ENCODE measurements around the gene ATP1B1. TPM values are rescaled to one million over a fixed set of nuclear protein-coding genes. Genes with fewer than 3 reads are reported as not detected.
A peak's percentile ranks its signal among the peaks of the same experiment; 100 is the strongest.

Gene ATP1B1
- total and polyA plus RNA-seq, 2 of the 13 experiments (the other 11 are each of a cell fraction or from before 2014, with no cell fraction given), result 134 to 135 TPM

GRCh38 chr1:169106095-169106920, at the start of gene ATP1B1 (continued):
- TF ChIP-seq GMEB1 (CRISPR knock-in tag; IDR thresholded peaks at IDR 0.05; ENCODE audit: borderline replicate concordance) (no peak), HMGA1 (CRISPR knock-in tag; conservative IDR thresholded peaks at IDR 0.05) (no peak), FOXA1 (IDR thresholded peaks at IDR 0.05) (no peak), FOXA1 (CRISPR knock-in tag; IDR thresholded peaks at IDR 0.05) (no peak; the same call in 1 of the 2 replicates), BCL6 (CRISPR knock-in tag; IDR thresholded peaks at IDR 0.05) (no peak), CTCF (CRISPR knock-in tag; IDR thresholded peaks at IDR 0.05) (no peak; the same call in 1 of the 2 replicates), ZNF614 (CRISPR knock-in tag; IDR thresholded peaks at IDR 0.05; ENCODE audit: borderline replicate concordance) (no peak), SOX6 (IDR thresholded peaks at IDR 0.05) (no peak), SOX6 (CRISPR knock-in tag; IDR thresholded peaks at IDR 0.05) (no peak), NR3C1 (CRISPR knock-in tag; IDR thresholded peaks at IDR 0.05) (no peak), HNRNPK (IDR thresholded peaks at IDR 0.05; ENCODE audit: low read depth, low read length, poor library complexity, severe bottlenecking) (no peak), ZNF430 (CRISPR knock-in tag; IDR thresholded peaks at IDR 0.05) (no peak; the same call in 1 of the 2 replicates), ZNF720 (CRISPR knock-in tag; IDR thresholded peaks at IDR 0.05) (no peak), ZNF329 (CRISPR knock-in tag; IDR thresholded peaks at IDR 0.05; ENCODE audit: low read depth) (peak; percentile 60; the same call in 1 of the 2 replicates), RBM39 (IDR thresholded peaks at IDR 0.05; ENCODE audit: low read depth, low read length, poor library complexity, severe bottlenecking) (peak; percentile 30), SAFB2 (CRISPR knock-in tag; IDR thresholded peaks at IDR 0.05; ENCODE audit: borderline replicate concordance, low read depth) (no peak), CHD2 (IDR thresholded peaks at IDR 0.05; ENCODE audit: low read depth, low read length) (no peak), ZZZ3 (CRISPR knock-in tag; IDR thresholded peaks at IDR 0.05; ENCODE audit: borderline replicate concordance) (no peak), ZBTB39 (CRISPR knock-in tag; IDR thresholded peaks at IDR 0.05) (no peak), CSRNP1 (CRISPR knock-in tag; IDR thresholded peaks at IDR 0.05) (no peak), ZNF570 (CRISPR knock-in tag; IDR thresholded peaks at IDR 0.05; ENCODE audit: borderline replicate concordance) (no peak), ZNF547 (CRISPR knock-in tag; IDR thresholded peaks at IDR 0.05) (no peak), ELF4 (CRISPR knock-in tag; IDR thresholded peaks at IDR 0.05; ENCODE audit: borderline replicate concordance) (no peak)
